HepG2 (cell line): Measurements from ENCODE around the gene PCGF2. TPM values are rescaled to one million over a fixed set of nuclear protein-coding genes. Genes with fewer than 3 reads are reported as not detected.

ENCODE experiments used
- CHCHD3 ChIP-seq: sonication (generic); formaldehyde crosslinking; IDR thresholded peaks from 2 replicates; pipeline ENCODE4 v1.8.0; 2022; ENCODE audit warnings: mild to moderate bottlenecking, missing genetic modification reagents, moderate library complexity
- HDAC2 ChIP-seq: sonication (generic); formaldehyde crosslinking; IDR thresholded peaks from 2 replicates; pipeline ENCODE4 v1.4.0; 2020; ENCODE audit warnings: missing genetic modification reagents
- MXD4 ChIP-seq: IDR thresholded peaks from 2 replicates; pipeline ENCODE4 v1.6.1; 2016; ENCODE audit warnings: mild to moderate bottlenecking, missing biosample characterization, missing genetic modification reagents
- polyA plus RNA-seq, 8 experiments: library from polyadenylated mRNA; depleted of rRNA in 3 of 8; stranded (reverse) in 7 of 8; unstranded in 1 of 8; fragments of >200 nt; fragmentation: Illumina TruSeq in 4 of 8; extraction: Trizol in 4 of 8; gene quantifications; 2 replicates each; pipeline versions ENCODE4 v1.2.1 to v1.2.3, GENCODE V29; 2011 to 2016; ENCODE audit warnings: low read depth in 4 of 8, missing spikeins in 1 of 8, mixed read lengths in 1 of 8; ENCODE audit not compliant: insufficient read depth in 1 of 8
- total RNA-seq, 5 experiments: library from RNA; depleted of rRNA; stranded (reverse); fragments of >200 nt; fragmentation: Illumina TruSeq; extraction: Trizol; gene quantifications; 2 replicates each; pipeline ENCODE4 v1.2.3, GENCODE V29; 2016; ENCODE audit warnings: low read depth in 1 of 5
- TF ChIP-seq, protein P1 (sequence below): sonication (generic); formaldehyde crosslinking; IDR thresholded peaks from 2 replicates; pipeline ENCODE4 v1.8.1; 2023; ENCODE audit warnings: mild to moderate bottlenecking, missing genetic modification reagents
- TF ChIP-seq, protein P2 (sequence below): sonication (generic); formaldehyde crosslinking; IDR thresholded peaks from 2 replicates; pipeline ENCODE4 v1.5.0; 2020; ENCODE audit warnings: mild to moderate bottlenecking, missing genetic modification reagents, borderline replicate concordance
- TF ChIP-seq, protein P3 (sequence below): sonication (generic); formaldehyde crosslinking; conservative IDR thresholded peaks from 2 replicates; pipeline ENCODE4 v1.4.0; 2020; ENCODE audit warnings: mild to moderate bottlenecking, missing genetic modification reagents, moderate library complexity
- TF ChIP-seq, protein P4 (sequence below): sonication (generic); formaldehyde crosslinking; IDR thresholded peaks from 2 replicates; pipeline ENCODE4 v1.4.0; 2020; ENCODE audit warnings: mild to moderate bottlenecking, missing genetic modification reagents
- TF ChIP-seq, protein P5 (sequence below): sonication (generic); formaldehyde crosslinking; IDR thresholded peaks from 2 replicates; pipeline ENCODE4 v1.4.0; 2020; ENCODE audit warnings: low read depth, mild to moderate bottlenecking, missing genetic modification reagents
- TF ChIP-seq, protein P6 (sequence below): sonication (generic); formaldehyde crosslinking; IDR thresholded peaks from 2 replicates; pipeline ENCODE4 v1.8.1; 2023; ENCODE audit warnings: missing genetic modification reagents, inconsistent platforms, borderline replicate concordance

Gene PCGF2
- total and polyA plus RNA-seq, 2 of the 13 experiments (the other 11 are each of a cell fraction or from before 2014, with no cell fraction given): 11.6 to 29.4 TPM

DNA sequence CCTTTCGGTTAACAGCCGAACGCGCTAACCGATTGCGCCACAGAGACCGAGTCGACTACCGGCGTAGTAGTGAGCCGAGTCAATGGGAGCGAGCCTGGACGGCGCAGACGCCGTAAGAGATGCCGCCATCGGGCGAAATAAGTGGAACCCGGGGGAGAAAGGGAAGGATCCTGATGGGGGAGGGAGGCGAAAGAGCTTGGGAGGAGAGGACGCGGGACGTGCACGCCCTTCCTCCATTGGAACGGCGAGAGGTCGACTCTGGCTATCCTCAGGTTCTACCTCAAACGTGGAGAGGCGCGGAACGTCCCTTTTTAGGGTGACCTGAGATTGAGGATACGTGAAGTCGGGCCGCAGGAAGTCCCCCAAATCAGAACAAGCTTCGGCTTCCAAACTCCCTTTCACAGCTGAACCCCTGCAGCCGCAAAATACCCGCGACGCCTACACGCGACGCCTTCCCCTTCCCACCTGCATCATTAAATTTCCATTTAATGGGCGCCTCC lies 3.7 kb upstream of the PCGF2 start (continued):
- TF ChIP-seq, protein P1, sequence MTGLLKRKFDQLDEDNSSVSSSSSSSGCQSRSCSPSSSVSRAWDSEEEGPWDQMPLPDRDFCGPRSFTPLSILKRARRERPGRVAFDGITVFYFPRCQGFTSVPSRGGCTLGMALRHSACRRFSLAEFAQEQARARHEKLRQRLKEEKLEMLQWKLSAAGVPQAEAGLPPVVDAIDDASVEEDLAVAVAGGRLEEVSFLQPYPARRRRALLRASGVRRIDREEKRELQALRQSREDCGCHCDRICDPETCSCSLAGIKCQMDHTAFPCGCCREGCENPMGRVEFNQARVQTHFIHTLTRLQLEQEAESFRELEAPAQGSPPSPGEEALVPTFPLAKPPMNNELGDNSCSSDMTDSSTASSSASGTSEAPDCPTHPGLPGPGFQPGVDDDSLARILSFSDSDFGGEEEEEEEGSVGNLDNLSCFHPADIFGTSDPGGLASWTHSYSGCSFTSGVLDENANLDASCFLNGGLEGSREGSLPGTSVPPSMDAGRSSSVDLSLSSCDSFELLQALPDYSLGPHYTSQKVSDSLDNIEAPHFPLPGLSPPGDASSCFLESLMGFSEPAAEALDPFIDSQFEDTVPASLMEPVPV: no peak; the same call in 1 of the 2 replicates
- TF ChIP-seq, protein P2, sequence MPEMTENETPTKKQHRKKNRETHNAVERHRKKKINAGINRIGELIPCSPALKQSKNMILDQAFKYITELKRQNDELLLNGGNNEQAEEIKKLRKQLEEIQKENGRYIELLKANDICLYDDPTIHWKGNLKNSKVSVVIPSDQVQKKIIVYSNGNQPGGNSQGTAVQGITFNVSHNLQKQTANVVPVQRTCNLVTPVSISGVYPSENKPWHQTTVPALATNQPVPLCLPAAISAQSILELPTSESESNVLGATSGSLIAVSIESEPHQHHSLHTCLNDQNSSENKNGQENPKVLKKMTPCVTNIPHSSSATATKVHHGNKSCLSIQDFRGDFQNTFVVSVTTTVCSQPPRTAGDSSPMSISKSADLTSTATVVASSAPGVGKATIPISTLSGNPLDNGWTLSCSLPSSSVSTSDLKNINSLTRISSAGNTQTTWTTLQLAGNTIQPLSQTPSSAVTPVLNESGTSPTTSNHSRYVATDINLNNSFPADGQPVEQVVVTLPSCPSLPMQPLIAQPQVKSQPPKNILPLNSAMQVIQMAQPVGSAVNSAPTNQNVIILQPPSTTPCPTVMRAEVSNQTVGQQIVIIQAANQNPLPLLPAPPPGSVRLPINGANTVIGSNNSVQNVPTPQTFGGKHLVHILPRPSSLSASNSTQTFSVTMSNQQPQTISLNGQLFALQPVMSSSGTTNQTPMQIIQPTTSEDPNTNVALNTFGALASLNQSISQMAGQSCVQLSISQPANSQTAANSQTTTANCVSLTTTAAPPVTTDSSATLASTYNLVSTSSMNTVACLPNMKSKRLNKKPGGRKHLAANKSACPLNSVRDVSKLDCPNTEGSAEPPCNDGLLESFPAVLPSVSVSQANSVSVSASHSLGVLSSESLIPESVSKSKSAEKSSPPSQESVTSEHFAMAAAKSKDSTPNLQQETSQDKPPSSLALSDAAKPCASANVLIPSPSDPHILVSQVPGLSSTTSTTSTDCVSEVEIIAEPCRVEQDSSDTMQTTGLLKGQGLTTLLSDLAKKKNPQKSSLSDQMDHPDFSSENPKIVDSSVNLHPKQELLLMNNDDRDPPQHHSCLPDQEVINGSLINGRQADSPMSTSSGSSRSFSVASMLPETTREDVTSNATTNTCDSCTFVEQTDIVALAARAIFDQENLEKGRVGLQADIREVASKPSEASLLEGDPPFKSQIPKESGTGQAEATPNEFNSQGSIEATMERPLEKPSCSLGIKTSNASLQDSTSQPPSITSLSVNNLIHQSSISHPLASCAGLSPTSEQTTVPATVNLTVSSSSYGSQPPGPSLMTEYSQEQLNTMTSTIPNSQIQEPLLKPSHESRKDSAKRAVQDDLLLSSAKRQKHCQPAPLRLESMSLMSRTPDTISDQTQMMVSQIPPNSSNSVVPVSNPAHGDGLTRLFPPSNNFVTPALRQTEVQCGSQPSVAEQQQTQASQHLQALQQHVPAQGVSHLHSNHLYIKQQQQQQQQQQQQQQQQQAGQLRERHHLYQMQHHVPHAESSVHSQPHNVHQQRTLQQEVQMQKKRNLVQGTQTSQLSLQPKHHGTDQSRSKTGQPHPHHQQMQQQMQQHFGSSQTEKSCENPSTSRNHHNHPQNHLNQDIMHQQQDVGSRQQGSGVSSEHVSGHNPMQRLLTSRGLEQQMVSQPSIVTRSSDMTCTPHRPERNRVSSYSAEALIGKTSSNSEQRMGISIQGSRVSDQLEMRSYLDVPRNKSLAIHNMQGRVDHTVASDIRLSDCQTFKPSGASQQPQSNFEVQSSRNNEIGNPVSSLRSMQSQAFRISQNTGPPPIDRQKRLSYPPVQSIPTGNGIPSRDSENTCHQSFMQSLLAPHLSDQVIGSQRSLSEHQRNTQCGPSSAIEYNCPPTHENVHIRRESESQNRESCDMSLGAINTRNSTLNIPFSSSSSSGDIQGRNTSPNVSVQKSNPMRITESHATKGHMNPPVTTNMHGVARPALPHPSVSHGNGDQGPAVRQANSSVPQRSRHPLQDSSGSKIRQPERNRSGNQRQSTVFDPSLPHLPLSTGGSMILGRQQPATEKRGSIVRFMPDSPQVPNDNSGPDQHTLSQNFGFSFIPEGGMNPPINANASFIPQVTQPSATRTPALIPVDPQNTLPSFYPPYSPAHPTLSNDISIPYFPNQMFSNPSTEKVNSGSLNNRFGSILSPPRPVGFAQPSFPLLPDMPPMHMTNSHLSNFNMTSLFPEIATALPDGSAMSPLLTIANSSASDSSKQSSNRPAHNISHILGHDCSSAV (CRISPR knock-in tag): peak; percentile 88; the same call in 1 of the 2 replicates
- peak; percentile 72; the same call in 1 of the 2 replicates for TF ChIP-seq HDAC2 (CRISPR knock-in tag)
- TF ChIP-seq CHCHD3: no peak
- TF ChIP-seq MXD4 (CRISPR knock-in tag): no peak; the same call in 1 of the 2 replicates
- TF ChIP-seq, protein P3, sequence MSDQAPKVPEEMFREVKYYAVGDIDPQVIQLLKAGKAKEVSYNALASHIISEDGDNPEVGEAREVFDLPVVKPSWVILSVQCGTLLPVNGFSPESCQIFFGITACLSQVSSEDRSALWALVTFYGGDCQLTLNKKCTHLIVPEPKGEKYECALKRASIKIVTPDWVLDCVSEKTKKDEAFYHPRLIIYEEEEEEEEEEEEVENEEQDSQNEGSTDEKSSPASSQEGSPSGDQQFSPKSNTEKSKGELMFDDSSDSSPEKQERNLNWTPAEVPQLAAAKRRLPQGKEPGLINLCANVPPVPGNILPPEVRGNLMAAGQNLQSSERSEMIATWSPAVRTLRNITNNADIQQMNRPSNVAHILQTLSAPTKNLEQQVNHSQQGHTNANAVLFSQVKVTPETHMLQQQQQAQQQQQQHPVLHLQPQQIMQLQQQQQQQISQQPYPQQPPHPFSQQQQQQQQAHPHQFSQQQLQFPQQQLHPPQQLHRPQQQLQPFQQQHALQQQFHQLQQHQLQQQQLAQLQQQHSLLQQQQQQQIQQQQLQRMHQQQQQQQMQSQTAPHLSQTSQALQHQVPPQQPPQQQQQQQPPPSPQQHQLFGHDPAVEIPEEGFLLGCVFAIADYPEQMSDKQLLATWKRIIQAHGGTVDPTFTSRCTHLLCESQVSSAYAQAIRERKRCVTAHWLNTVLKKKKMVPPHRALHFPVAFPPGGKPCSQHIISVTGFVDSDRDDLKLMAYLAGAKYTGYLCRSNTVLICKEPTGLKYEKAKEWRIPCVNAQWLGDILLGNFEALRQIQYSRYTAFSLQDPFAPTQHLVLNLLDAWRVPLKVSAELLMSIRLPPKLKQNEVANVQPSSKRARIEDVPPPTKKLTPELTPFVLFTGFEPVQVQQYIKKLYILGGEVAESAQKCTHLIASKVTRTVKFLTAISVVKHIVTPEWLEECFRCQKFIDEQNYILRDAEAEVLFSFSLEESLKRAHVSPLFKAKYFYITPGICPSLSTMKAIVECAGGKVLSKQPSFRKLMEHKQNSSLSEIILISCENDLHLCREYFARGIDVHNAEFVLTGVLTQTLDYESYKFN (CRISPR knock-in tag): no peak; the same call in 1 of the 2 replicates
- TF ChIP-seq, protein P4, sequence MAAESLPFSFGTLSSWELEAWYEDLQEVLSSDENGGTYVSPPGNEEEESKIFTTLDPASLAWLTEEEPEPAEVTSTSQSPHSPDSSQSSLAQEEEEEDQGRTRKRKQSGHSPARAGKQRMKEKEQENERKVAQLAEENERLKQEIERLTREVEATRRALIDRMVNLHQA (CRISPR knock-in tag): no peak
- TF ChIP-seq, protein P5, sequence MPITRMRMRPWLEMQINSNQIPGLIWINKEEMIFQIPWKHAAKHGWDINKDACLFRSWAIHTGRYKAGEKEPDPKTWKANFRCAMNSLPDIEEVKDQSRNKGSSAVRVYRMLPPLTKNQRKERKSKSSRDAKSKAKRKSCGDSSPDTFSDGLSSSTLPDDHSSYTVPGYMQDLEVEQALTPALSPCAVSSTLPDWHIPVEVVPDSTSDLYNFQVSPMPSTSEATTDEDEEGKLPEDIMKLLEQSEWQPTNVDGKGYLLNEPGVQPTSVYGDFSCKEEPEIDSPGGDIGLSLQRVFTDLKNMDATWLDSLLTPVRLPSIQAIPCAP (CRISPR knock-in tag): no peak
- TF ChIP-seq, protein P6, sequence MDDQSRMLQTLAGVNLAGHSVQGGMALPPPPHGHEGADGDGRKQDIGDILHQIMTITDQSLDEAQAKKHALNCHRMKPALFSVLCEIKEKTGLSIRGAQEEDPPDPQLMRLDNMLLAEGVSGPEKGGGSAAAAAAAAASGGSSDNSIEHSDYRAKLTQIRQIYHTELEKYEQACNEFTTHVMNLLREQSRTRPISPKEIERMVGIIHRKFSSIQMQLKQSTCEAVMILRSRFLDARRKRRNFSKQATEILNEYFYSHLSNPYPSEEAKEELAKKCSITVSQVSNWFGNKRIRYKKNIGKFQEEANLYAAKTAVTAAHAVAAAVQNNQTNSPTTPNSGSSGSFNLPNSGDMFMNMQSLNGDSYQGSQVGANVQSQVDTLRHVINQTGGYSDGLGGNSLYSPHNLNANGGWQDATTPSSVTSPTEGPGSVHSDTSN (CRISPR knock-in tag): no peak
